Left ventricle myocardium superior (tissue), 1 donor: ENCODE measurements around the gene RPL36. TPM values are rescaled to one million over a fixed set of nuclear protein-coding genes. Genes with fewer than 3 reads are reported as not detected.

Source experiments
- ATAC-seq: fragments of 200-7000 bp; cut with Tn5 transposase; one replicate; pipeline ENCODE4 v1.9.1; 2020; ENCODE audit warnings: mild to moderate bottlenecking, moderate library complexity
- DNase-seq: peaks from one replicate; pipeline ENCODE4 v3.0.0-alpha.2; 2020
- intact Hi-C: fragments of 100-400 bp; cut with micrococcal nuclease; formaldehyde crosslinking; loops from one replicate; pipeline ENCODE4 v1.11.0; 2022
- long read RNA-seq: library from polyadenylated mRNA; unstranded; transcript quantifications from one replicate; pipeline ENCODE4 v2.0.0, GENCODE V29; 2021
- total RNA-seq: library from RNA; stranded (reverse); fragmentation: NEBNext Ultra II Directional; extraction: Animal tissue kit (Norgen Biotek cat#: 25700); gene quantifications from one replicate; pipeline ENCODE4 v1.2.1, GENCODE V29; 2021
- donor health status: DM: no; HTN: yes; CAD: no; lungs with severe emphysema.

Gene RPL36
- 401 TPM for total RNA-seq
- long read RNA-seq, transcript RPL36-202 (3 exons, 556 nt): minor isoform, 7 of 238 reads
- long read RNA-seq, transcript RPL36-201 (4 exons, 707 nt): major isoform, 203 of 238 reads
- long read RNA-seq, partial matches to known transcripts: 27 of 238 reads
- long read RNA-seq, other reads (novel, unspliced or antisense): 0 of 238 reads

GRCh38 chr19:5690125-5690954 is at the start of gene RPL36:
RPL36 (plus strand) TSS chr19:5690295; CDS start chr19:5690508, 213 bp downstream.
- ATAC-seq (peak; percentile 76), DNase-seq (peak; percentile 99)
- intact Hi-C loops: no loop called here

GRCh38 chr19:5641171-5641570 is 48.9 kb upstream of the RPL36 start:
- intact Hi-C loops: no loop called here
- DNase-seq (no peak), ATAC-seq (no peak)

- DNase-seq: no peak
- ATAC-seq: no peak
- intact Hi-C loops: no loop called here
Measured at GRCh38 chr19:5642204-5642603, 47.9 kb upstream of the RPL36 start.

- intact Hi-C loops: no loop called here
- no peak for ATAC-seq
- DNase-seq: no peak
Measured at GRCh38 chr19:5643060-5643459, 47.0 kb upstream of the RPL36 start.

- intact Hi-C loops: no loop called here
- ATAC-seq (no peak), DNase-seq (no peak)
Measured at GRCh38 chr19:5644037-5644436, 46.1 kb upstream of the RPL36 start.

- no peak for ATAC-seq
- intact Hi-C loops: no loop called here
- no peak for DNase-seq
Measured at GRCh38 chr19:5645409-5645808, 44.7 kb upstream of the RPL36 start.

- intact Hi-C loops: no loop called here
- ATAC-seq (no peak), DNase-seq (no peak)
Measured at GRCh38 chr19:5646703-5647102, 43.4 kb upstream of the RPL36 start.

- intact Hi-C loops: no loop called here
- ATAC-seq (no peak), DNase-seq (no peak)
Measured at GRCh38 chr19:5648464-5648863, 41.6 kb upstream of the RPL36 start.

- intact Hi-C loops: no loop called here
- ATAC-seq (no peak), DNase-seq (no peak)
Measured at GRCh38 chr19:5651361-5651760, 38.7 kb upstream of the RPL36 start.

GRCh38 chr19:5652261-5652660 is 37.8 kb upstream of the RPL36 start:
- DNase-seq (no peak), ATAC-seq (no peak)
- intact Hi-C loops: no loop called here

- intact Hi-C loops: no loop called here
- ATAC-seq (no peak), DNase-seq (no peak)
Measured at GRCh38 chr19:5654931-5655330, 35.2 kb upstream of the RPL36 start.

- no peak for DNase-seq
- intact Hi-C loops: no loop called here
- ATAC-seq: no peak
Measured at GRCh38 chr19:5655412-5655811, 34.7 kb upstream of the RPL36 start.

GRCh38 chr19:5661483-5661882 is 28.6 kb upstream of the RPL36 start:
- intact Hi-C loops: no loop called here
- ATAC-seq: no peak

GRCh38 chr19:5663904-5664303 is 26.2 kb upstream of the RPL36 start:
- ATAC-seq: no peak
- intact Hi-C loops: no loop called here
- no peak for DNase-seq

More at GRCh38 chr19:5661483-5661882, 28.6 kb upstream of the RPL36 start:
- no peak for DNase-seq

GRCh38 chr19:5664515-5664914 is 25.6 kb upstream of the RPL36 start:
- ATAC-seq: no peak
- intact Hi-C loops: no loop called here

GRCh38 chr19:5665781-5666513 is 24.1 kb upstream of the RPL36 start:
- intact Hi-C loops: no loop called here
- ATAC-seq (no peak), DNase-seq (no peak)

More at GRCh38 chr19:5664515-5664914, 25.6 kb upstream of the RPL36 start:
- no peak for DNase-seq

GRCh38 chr19:5666921-5667610 is 23.0 kb upstream of the RPL36 start:
- ATAC-seq (no peak), DNase-seq (no peak)
- intact Hi-C loops: no loop called here

- ATAC-seq: peak; percentile 12
- intact Hi-C loops: no loop called here
- DNase-seq: no peak
Measured at GRCh38 chr19:5667751-5668271, 22.3 kb upstream of the RPL36 start.

- ATAC-seq: no peak
- intact Hi-C loops: no loop called here
- no peak for DNase-seq
Measured at GRCh38 chr19:5669212-5669611, 20.9 kb upstream of the RPL36 start.
